Activated T-helper 2 cell treated with anti-CD3 and anti-CD28 coated beads, Interferon-gamma antibody, Interleukin-2, Interleukin-4, amounts not matched to agents 10 μg/mL and 5 μg/mL and 100 μg/mL, durations not matched to agents 14 hours and 24 hours and 36 hours (primary cell): ENCODE results near the gene RIPOR1. TPM values are rescaled to one million over a fixed set of nuclear protein-coding genes. Genes with fewer than 3 reads are reported as not detected.
"Not testable (repeated sequence)": the region's sequence is repeated elsewhere in the genome, so short reads cannot be mapped to it uniquely, and the experiment has no call there.

ENCODE experiments used
- DNase-seq: peaks from one replicate; pipeline ENCODE4 v3.0.0; 2021; ENCODE audit warnings: low spot score
- H3K27ac Mint-ChIP-seq: one replicate; pipeline ENCODE4 v1.8.0; 2021; ENCODE audit warnings: mixed read lengths
- H3K27me3 Mint-ChIP-seq: one replicate; pipeline ENCODE4 v1.8.0; 2021; ENCODE audit warnings: low read depth, mixed read lengths
- H3K36me3 Mint-ChIP-seq: one replicate; pipeline ENCODE4 v1.8.0; 2021; ENCODE audit warnings: low read depth, mixed read lengths
- H3K4me1 Mint-ChIP-seq: one replicate; pipeline ENCODE4 v1.8.0; 2021; ENCODE audit warnings: low read depth, mixed read lengths
- H3K4me3 Mint-ChIP-seq: one replicate; pipeline ENCODE4 v1.8.0; 2021; ENCODE audit warnings: low read depth, mild to moderate bottlenecking, moderate library complexity, mixed read lengths
- H3K9me3 Mint-ChIP-seq: one replicate; pipeline ENCODE4 v1.8.0; 2021; ENCODE audit warnings: mixed read lengths
- intact Hi-C: fragments of 100-400 bp; cut with micrococcal nuclease; formaldehyde crosslinking; loops from one replicate; pipeline ENCODE4 v1.15.1; 2023
- total RNA-seq: library from RNA; stranded (reverse); gene quantifications from 2 replicates; pipeline ENCODE4 v1.2.3, GENCODE V29; 2022

The RIPOR1 gene
- 25.6 and 26.3 TPM in 2 replicates for total RNA-seq

DNA sequence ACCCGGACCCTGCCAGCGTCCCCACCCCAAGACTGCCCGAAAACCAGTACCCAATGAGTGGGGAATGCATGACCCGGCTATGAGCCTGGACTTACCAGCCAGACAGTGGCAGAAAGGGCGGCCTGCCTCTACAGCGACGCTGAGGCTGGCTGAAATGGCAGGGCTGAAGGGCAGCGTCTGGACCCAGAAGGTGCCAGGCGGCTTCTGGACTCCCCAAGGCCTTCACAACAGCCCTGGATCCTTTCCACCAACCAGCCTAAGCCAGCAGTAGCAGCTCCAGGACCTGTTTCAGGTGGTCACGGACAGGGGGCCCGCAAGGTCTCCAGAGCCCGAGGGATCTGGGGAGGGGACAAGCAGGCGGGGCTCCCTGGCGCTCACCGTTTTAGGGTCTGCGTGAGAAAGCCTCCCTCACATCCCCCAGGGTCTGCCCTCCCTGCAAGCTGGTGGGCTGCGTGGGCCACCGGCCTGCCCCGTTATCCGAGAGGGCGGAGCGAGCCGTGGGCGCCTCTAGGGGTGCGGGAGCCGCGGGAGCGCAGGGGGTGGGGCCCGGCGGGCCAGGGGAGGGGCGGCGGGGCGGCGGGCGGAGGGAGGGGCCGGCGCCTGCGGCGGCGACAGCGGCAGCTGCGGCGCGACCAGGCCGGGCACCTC lies at the start of gene RIPOR1:
Gene RIPOR1 (plus strand): TSS at position 608 of the 648 bp plus-strand sequence. CDS start 9,618 bp downstream, outside the sequence.
- peaks cover 28% of the 10 kb centered on the region for H3K27me3 Mint-ChIP-seq
- H3K4me3 Mint-ChIP-seq: peak within 1 kb of the TSS; percentile 73
- no peak for DNase-seq
- intact Hi-C loops: loop anchor here (10.0 kb wide), 2 partner anchors 276 to 406 kb away; partner anchors contain the start of genes CTRL, PSMB10, RANBP10 and TSNAXIP1
- no peaks in the 10 kb centered on the region for H3K9me3 Mint-ChIP-seq
- no peak within 1 kb of the TSS for H3K27ac Mint-ChIP-seq
- H3K4me1 Mint-ChIP-seq: peaks cover 7% of the 10 kb centered on the region
- H3K36me3 Mint-ChIP-seq: no peaks in the 10 kb centered on the region

DNA sequence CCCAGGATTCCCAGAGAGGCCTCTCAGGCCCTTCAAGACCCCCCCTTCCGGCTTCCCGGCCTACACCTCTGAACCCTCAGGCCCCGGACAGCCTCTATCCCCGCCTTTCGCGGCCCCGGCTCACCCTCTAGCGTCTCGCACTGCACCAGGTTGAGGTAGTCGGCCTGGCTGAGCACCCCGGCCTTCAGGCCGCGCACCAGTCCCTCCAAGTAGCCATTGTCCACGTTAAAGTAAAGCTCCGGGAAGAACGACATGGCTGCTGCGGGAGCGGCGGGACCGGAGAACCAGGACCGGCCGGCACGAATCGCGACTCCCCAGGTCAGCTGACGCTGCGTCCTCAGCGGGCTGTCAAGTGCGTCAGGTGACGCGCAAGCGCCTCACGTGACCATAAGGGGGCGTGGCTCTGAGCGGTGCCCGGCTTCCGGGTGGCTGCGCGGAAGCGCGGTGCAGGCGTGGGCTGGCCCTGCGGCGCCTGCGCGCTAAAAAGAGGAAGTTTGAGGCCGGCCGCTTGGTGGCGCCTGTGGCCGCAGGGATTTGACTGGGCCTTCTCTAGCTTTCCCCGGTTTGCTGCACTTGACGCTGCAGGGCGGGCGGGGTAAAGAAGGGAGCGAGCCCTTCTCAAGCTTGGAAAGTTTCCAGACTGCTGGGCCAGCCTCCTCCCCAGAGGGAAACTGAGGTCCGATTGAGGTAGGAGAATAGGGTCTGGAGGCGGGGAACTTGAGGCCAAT lies 47.6 kb upstream of the RIPOR1 start, which contains the start of gene ATP6V0D1:
Gene ATP6V0D1 (minus strand): TSS at position 325 of the 728 bp plus-strand sequence. CDS start 71 bp downstream, at position 254.
- Mint-ChIP-seq H3K9me3 (no peaks in the 10 kb centered on the region), H3K4me1 (peaks cover 23% of the 10 kb centered on the region), H3K27ac (peak within 1 kb of the TSS; percentile 98), H3K4me3 (peak within 1 kb of the TSS; percentile 99), H3K36me3 (peaks cover 3% of the 10 kb centered on the region), H3K27me3 (no peaks in the 10 kb centered on the region)
- intact Hi-C loops: loop anchor here (1.0 to 5.0 kb wide), 4 partner anchors 23 to 325 kb away; partner anchors contain the start of genes FHOD1, RANBP10, SLC9A5 and TSNAXIP1
- DNase-seq: peak; percentile 99

DNA sequence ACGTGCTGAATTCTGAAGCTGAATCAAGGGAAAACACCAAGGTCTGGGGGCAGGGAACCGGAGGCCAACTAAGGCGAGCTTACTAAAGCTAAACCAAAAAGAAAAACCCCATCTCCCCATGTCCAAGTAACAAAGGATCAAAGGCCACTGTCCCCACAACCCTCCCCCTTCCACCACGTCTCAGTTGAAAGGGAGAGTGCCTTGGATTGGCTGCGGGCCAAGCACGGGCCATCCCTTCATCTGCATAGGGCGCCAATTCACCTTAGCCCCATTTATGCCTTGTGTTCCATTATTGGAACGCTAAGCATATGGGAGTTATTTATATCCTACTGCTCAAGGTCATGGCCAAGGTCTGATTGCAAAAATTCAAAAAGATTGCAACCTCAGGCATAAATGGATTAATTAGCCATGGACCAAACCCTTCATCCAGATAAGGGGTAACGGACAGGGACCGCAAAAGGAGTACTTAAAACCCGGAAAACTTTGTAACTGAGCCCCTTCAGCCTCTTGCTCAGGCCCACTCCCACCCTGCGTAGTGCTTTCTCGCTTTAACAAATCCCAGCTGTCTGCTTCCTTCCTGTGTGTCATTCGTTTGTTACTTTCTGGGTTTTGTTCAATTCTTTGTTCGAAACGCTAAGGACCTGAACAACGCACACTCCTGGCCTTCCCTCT lies 46.9 kb upstream of the RIPOR1 start:
- no peaks in the 10 kb centered on the region for H3K27me3 Mint-ChIP-seq
- no peak for DNase-seq
- peaks cover 3% of the 10 kb centered on the region for H3K36me3 Mint-ChIP-seq
- H3K27ac Mint-ChIP-seq: peak overlapping the region; percentile 98
- H3K4me1 Mint-ChIP-seq: peaks cover 23% of the 10 kb centered on the region
- peak overlapping the region; percentile 99 for H3K4me3 Mint-ChIP-seq
- H3K9me3 Mint-ChIP-seq: no peaks in the 10 kb centered on the region
- intact Hi-C loops: loop anchor here (1.0 to 5.0 kb wide), 4 partner anchors 23 to 325 kb away; partner anchors contain the start of genes FHOD1, RANBP10, SLC9A5 and TSNAXIP1

DNA sequence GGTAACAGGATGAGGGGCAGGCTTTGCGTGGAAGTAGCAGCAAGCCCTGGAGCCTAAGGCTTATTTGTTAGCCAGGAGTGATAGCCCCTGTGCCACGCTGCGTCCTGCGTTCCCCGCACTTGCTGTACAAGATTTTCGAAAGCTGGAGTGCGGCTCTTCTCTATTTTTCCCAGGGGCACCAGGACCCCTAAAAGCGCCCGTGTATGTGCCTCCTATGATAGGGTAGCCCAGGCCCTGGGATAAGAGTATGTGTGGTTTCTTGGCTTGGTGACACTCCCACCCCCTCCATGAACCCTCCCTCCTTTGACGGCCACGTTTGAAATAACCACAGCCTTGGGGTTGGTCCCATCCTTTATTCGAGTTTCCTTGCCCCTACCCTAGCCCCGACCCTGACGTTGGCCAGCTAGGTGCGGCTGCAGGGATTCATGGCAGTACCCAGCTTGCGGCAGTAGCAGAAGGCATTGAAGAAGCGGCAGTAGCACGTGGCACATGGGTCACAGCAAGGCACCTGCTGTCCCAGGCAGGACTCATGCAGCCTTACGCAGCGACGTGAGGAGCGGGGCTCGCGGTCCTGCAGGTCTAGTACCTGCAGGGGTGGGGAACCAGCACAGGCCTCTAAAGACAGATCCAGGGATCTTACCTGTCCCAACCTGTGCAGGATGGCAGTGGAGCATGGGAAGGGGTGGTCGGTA lies 46.2 kb upstream of the RIPOR1 start:
- H3K36me3 Mint-ChIP-seq: peaks cover 3% of the 10 kb centered on the region
- H3K9me3 Mint-ChIP-seq: no peaks in the 10 kb centered on the region
- intact Hi-C loops: loop anchor here (5.0 kb wide), 2 partner anchors 40 to 235 kb away; partner anchors contain the start of genes FHOD1 and SLC9A5
- H3K4me3 Mint-ChIP-seq: peak overlapping the region; percentile 99
- no peak for DNase-seq
- H3K4me1 Mint-ChIP-seq: peaks cover 23% of the 10 kb centered on the region
- H3K27ac Mint-ChIP-seq: peak overlapping the region; percentile 98
- H3K27me3 Mint-ChIP-seq: no peaks in the 10 kb centered on the region

DNA sequence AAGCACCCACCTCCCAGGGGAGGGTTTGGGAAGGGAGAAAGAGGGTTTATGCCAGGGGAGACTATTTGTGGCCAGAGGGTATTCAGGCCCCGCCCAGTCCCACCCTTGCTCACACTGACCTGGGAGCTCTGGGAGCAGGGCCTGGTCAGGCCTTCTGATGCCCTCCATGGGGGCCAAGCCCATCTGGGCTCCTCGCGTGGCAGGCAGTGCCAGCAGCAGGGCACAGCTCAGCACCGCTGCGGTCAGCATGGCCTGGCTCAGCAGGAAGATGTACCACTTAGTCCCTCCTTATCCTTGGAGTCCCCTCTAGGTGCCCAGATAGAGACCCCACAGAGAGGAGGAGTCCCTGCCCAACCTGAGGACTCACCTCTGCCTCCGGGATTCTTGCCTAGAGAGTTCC lies 45.5 kb upstream of the RIPOR1 start, which contains the start of gene AGRP:
Gene AGRP (minus strand): TSS at position 398 of the 400 bp plus-strand sequence. CDS start 149 bp downstream, at position 249.
- H3K4me1 Mint-ChIP-seq: peaks cover 20% of the 10 kb centered on the region
- H3K9me3 Mint-ChIP-seq: no peaks in the 10 kb centered on the region
- no peak for DNase-seq
- peaks cover 3% of the 10 kb centered on the region for H3K36me3 Mint-ChIP-seq
- peak within 1 kb of the TSS; percentile 98 for H3K27ac Mint-ChIP-seq
- H3K4me3 Mint-ChIP-seq: peak within 1 kb of the TSS; percentile 99
- no peaks in the 10 kb centered on the region for H3K27me3 Mint-ChIP-seq
- intact Hi-C loops: loop anchor here (5.0 kb wide), 2 partner anchors 39 to 236 kb away; partner anchors contain the start of genes FHOD1 and SLC9A5

DNA sequence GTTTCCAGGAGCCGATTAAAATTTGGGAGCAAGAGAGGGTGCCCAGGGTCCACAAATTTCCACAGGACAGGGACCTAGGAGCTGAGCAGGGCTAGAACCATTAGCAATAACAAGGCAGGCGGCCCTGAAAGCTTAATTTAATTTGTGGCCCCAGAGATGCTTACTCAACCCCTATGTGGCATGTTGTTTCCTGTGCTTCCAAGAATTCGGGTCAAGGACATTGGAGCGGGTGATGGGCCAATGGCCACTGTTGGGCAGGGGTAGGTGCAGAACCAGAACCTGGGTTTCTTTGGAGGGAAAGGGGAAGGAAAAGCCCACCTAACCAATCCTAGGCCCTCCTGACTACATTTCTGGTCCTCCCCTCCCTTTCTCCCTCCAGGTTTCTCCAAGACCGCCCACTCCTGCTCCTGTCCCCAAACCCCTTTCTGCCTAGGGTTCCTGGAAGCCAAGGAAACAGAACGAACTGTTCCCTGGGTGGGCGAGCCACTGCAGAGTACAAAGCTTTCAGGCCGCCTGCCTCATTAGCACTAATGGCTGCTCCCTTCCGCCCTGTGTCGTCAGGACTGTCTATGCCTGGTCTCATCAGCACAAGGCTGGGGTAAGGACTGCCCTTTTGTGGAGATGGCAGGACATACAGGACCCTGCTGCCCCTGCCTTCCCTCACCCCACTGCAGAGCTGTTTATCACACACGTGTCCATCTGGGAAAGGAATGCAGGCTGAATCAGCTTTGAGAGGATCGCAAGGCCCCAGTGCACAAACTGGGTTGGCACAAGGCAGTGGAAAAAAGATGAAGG lies 44.7 kb upstream of the RIPOR1 start:
- H3K4me3 Mint-ChIP-seq: peak overlapping the region; percentile 31
- no peaks in the 10 kb centered on the region for H3K27me3 Mint-ChIP-seq
- peaks cover 3% of the 10 kb centered on the region for H3K36me3 Mint-ChIP-seq
- DNase-seq: no peak
- H3K4me1 Mint-ChIP-seq: peaks cover 18% of the 10 kb centered on the region
- no peaks in the 10 kb centered on the region for H3K9me3 Mint-ChIP-seq
- intact Hi-C loops: loop anchor here (5.0 kb wide), 2 partner anchors 38 to 237 kb away; partner anchors contain the start of genes FHOD1 and SLC9A5
- no peak overlapping the region for H3K27ac Mint-ChIP-seq

DNA sequence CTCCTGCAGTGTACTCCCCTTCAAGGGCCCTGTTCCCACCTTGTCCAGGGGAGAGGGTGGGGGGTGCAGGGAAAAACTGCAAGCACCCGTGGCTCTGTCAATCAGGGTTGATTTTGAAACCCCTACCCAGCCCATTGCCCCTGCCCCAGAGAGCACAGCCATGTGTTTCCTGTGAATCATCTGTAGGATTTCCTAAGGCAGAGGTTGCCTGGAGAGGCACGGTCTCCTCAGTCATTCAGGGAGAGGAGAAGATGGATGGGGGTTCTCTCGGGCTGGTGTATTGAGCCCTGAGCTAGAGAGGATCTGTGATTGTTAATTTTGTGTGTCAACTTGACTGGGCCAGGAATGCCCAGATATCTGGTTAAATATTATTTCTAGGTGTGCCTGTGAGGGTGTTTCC lies 41.8 kb upstream of the RIPOR1 start:
- no peaks in the 10 kb centered on the region for H3K9me3 Mint-ChIP-seq
- H3K27ac Mint-ChIP-seq: no peak overlapping the region
- H3K4me3 Mint-ChIP-seq: no peak overlapping the region
- no peak for DNase-seq
- intact Hi-C loops: no loop called here
- H3K36me3 Mint-ChIP-seq: peaks cover 8% of the 10 kb centered on the region
- no peaks in the 10 kb centered on the region for H3K27me3 Mint-ChIP-seq
- H3K4me1 Mint-ChIP-seq: peaks cover 13% of the 10 kb centered on the region

- intact Hi-C loops, H3K27ac Mint-ChIP-seq, DNase-seq, H3K4me3 Mint-ChIP-seq, H3K27me3 Mint-ChIP-seq, H3K4me1 Mint-ChIP-seq, H3K9me3 Mint-ChIP-seq, H3K36me3 Mint-ChIP-seq: not testable (repeated sequence)
Observed at GRCh38 chr16:67487561-67487960, 41.1 kb upstream of the RIPOR1 start.

- intact Hi-C loops: no loop called here
- no peaks in the 10 kb centered on the region for H3K9me3 Mint-ChIP-seq
- H3K27me3 Mint-ChIP-seq: no peaks in the 10 kb centered on the region
- peaks cover 2% of the 10 kb centered on the region for H3K4me1 Mint-ChIP-seq
- peaks cover 15% of the 10 kb centered on the region for H3K36me3 Mint-ChIP-seq
- H3K4me3 Mint-ChIP-seq: no peak overlapping the region
- DNase-seq: no peak
- H3K27ac Mint-ChIP-seq: no peak overlapping the region
Observed at GRCh38 chr16:67489401-67490083, 39.1 kb upstream of the RIPOR1 start.

DNA sequence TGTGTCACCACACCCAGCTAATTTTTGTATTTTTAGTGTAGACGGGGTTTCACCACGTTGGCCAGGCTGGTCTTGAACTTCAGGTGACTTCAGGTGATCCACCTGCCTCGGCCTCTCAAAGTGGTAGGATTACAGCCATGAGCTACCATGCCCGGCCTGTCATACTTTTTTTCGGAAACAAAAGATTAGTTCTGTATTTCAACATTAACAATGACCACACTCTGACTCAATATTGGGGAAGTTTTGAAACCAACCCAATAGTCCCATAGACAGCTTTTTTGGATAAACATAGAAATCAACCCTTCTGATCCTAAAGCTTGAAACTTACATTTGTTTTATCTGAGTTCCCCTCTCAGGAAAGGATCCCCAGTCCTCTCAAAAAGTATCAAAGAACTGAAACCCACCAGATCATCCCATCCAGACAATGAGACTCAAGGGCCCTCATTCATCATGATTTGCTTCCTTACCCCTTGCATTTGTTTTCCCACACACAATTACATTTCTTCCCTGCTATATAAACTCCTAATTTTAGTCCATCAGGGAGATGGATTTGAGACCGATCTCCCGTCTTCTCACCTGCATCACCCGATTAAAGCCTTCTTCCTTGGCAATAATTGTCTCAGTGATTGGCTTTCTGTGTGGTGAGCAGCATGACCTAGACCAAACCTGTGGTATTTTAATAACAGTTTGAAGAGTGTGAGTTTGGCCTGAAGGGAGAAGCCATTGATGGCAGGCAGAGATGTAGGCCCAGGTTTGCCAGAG lies 38.1 kb upstream of the RIPOR1 start:
- Mint-ChIP-seq H3K4me1 (peaks cover 2% of the 10 kb centered on the region), H3K27ac (no peak overlapping the region), H3K27me3 (no peaks in the 10 kb centered on the region), H3K9me3 (no peaks in the 10 kb centered on the region), H3K4me3 (no peak overlapping the region), H3K36me3 (peaks cover 12% of the 10 kb centered on the region)
- intact Hi-C loops: no loop called here
- DNase-seq: no peak
